Measurements from ENCODE around the gene AP5B1.

DNA sequence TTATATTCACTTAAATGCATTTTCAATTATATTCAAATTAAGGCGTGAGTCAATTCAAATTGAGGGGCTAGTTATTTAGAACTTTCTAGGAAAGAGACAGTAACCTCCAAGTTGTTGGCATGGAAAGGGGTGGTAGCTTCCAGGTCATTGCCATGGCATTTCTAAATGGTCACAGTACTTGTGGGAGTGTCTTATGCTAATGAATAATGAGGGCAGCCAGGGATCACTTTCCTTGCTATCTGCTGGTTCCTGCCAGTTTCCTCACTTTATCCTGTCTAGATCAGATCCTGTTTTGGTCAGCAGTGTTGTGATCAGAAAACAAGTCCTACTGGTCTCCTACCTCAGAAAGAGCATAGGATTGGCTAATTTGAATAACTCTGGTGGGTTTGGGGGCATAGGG, 38.4 kb downstream of the AP5B1 start:
- TF ChIP-seq, protein P1, sequence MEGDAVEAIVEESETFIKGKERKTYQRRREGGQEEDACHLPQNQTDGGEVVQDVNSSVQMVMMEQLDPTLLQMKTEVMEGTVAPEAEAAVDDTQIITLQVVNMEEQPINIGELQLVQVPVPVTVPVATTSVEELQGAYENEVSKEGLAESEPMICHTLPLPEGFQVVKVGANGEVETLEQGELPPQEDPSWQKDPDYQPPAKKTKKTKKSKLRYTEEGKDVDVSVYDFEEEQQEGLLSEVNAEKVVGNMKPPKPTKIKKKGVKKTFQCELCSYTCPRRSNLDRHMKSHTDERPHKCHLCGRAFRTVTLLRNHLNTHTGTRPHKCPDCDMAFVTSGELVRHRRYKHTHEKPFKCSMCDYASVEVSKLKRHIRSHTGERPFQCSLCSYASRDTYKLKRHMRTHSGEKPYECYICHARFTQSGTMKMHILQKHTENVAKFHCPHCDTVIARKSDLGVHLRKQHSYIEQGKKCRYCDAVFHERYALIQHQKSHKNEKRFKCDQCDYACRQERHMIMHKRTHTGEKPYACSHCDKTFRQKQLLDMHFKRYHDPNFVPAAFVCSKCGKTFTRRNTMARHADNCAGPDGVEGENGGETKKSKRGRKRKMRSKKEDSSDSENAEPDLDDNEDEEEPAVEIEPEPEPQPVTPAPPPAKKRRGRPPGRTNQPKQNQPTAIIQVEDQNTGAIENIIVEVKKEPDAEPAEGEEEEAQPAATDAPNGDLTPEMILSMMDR (conservative IDR thresholded peaks at IDR 0.05; ENCODE audit: low read depth, low read length), result no peak
- TF ChIP-seq EZH2phosphoT487 (IDR thresholded peaks at IDR 0.05; ENCODE audit: borderline replicate concordance, low read length) (no peak), EZH2 (IDR thresholded peaks at IDR 0.05; ENCODE audit: low read length, unreplicated experiment) (no peak)
